Measurements from ENCODE around the gene CCDC174.

GRCh38 chr3:14689247-14689980 is 37.9 kb downstream of the CCDC174 start:
- no peak for TF ChIP-seq CTCF (IDR thresholded peaks at IDR 0.05; ENCODE audit: insufficient read depth, low read length, poor library complexity, severe bottlenecking)
- TF ChIP-seq EZH2phosphoT487 (conservative IDR thresholded peaks at IDR 0.05; ENCODE audit: low read length), result no peak
